Central memory CD8-positive, alpha-beta T cell (primary cell): ENCODE results near the gene FLT1.

Experiments used
- ATAC-seq: fragments of 150-1000 bp; cut with Tn5 transposase; replicated peaks from 2 replicates; pipeline ENCODE4 v1.10.0; 2022; ENCODE audit warnings: mild to moderate bottlenecking, moderate FRiP score, moderate number of reproducible peaks; ENCODE audit not compliant: poor library complexity, severe bottlenecking; ENCODE audit errors: extremely low read depth
- DNase-seq, 2 donors: peaks; one replicate each; pipeline ENCODE4 v3.0.0; 2021; ENCODE audit warnings: low spot score in 2 of 2
- H3K27ac Mint-ChIP-seq: one replicate; pipeline ENCODE4 v1.8.0; 2022; ENCODE audit warnings: low read depth, mild to moderate bottlenecking, moderate library complexity, mixed read lengths
- H3K27me3 Mint-ChIP-seq: one replicate; pipeline ENCODE4 v1.8.0; 2022; ENCODE audit warnings: mixed read lengths
- H3K36me3 Mint-ChIP-seq: one replicate; pipeline ENCODE4 v1.8.0; 2022; ENCODE audit warnings: mild to moderate bottlenecking, moderate library complexity, mixed read lengths; ENCODE audit not compliant: insufficient read depth
- H3K4me1 Mint-ChIP-seq: one replicate; pipeline ENCODE4 v1.8.0; 2022; ENCODE audit warnings: mixed read lengths
- H3K4me3 Mint-ChIP-seq: one replicate; pipeline ENCODE4 v1.8.0; 2022; ENCODE audit warnings: mild to moderate bottlenecking, moderate library complexity, mixed read lengths
- H3K9me3 Mint-ChIP-seq: one replicate; pipeline ENCODE4 v1.8.0; 2022; ENCODE audit warnings: mixed read lengths

Gene FLT1

GRCh38 chr13:28373810-28374209, 121.1 kb downstream of the FLT1 start:
- Mint-ChIP-seq H3K36me3 (no peaks in the 10 kb centered on the region), H3K27me3 (peaks cover 43% of the 10 kb centered on the region), H3K4me3 (no peak overlapping the region), H3K9me3 (no peaks in the 10 kb centered on the region), H3K4me1 (no peaks in the 10 kb centered on the region), H3K27ac (no peak overlapping the region)
- no peak for DNase-seq
- no peak for ATAC-seq

GRCh38 chr13:28370448-28370847, 124.5 kb downstream of the FLT1 start:
- Mint-ChIP-seq H3K4me1 (no peaks in the 10 kb centered on the region), H3K27ac (no peak overlapping the region), H3K9me3 (no peaks in the 10 kb centered on the region), H3K4me3 (no peak overlapping the region), H3K27me3 (peaks cover 22% of the 10 kb centered on the region), H3K36me3 (no peaks in the 10 kb centered on the region)
- ATAC-seq: no peak
- DNase-seq: no peak

GRCh38 chr13:28358708-28359107, 136.2 kb downstream of the FLT1 start:
- no peaks in the 10 kb centered on the region for H3K36me3 Mint-ChIP-seq
- H3K4me3 Mint-ChIP-seq: no peak overlapping the region
- ATAC-seq: no peak
- H3K9me3 Mint-ChIP-seq: no peaks in the 10 kb centered on the region
- H3K27ac Mint-ChIP-seq: no peak overlapping the region
- H3K4me1 Mint-ChIP-seq: peaks cover 17% of the 10 kb centered on the region
- no peaks in the 10 kb centered on the region for H3K27me3 Mint-ChIP-seq
- no peak for DNase-seq

- no peaks in the 10 kb centered on the region for H3K9me3 Mint-ChIP-seq
- peaks cover 17% of the 10 kb centered on the region for H3K4me1 Mint-ChIP-seq
- DNase-seq: no peak
- no peaks in the 10 kb centered on the region for H3K27me3 Mint-ChIP-seq
- H3K36me3 Mint-ChIP-seq: no peaks in the 10 kb centered on the region
- peak overlapping the region; percentile 7 for H3K27ac Mint-ChIP-seq
- H3K4me3 Mint-ChIP-seq: no peak overlapping the region
- ATAC-seq: no peak
These were observed 137.0 kb downstream of the FLT1 start for GRCh38 chr13:28357911-28358433.

- Mint-ChIP-seq H3K4me3 (no peak overlapping the region), H3K36me3 (no peaks in the 10 kb centered on the region), H3K4me1 (peaks cover 17% of the 10 kb centered on the region), H3K9me3 (no peaks in the 10 kb centered on the region), H3K27ac (peak overlapping the region; percentile 7), H3K27me3 (no peaks in the 10 kb centered on the region)
- ATAC-seq: no peak
- DNase-seq: no peak
These were observed 137.6 kb downstream of the FLT1 start for GRCh38 chr13:28357247-28357825.

GRCh38 chr13:28356561-28357021, 138.3 kb downstream of the FLT1 start:
- Mint-ChIP-seq H3K4me1 (peaks cover 17% of the 10 kb centered on the region), H3K27ac (no peak overlapping the region), H3K27me3 (no peaks in the 10 kb centered on the region), H3K36me3 (no peaks in the 10 kb centered on the region), H3K9me3 (no peaks in the 10 kb centered on the region), H3K4me3 (no peak overlapping the region)
- ATAC-seq (no peak), DNase-seq (no peak)

GRCh38 chr13:28355822-28356371, 139.0 kb downstream of the FLT1 start:
- H3K36me3 Mint-ChIP-seq: no peaks in the 10 kb centered on the region
- H3K4me3 Mint-ChIP-seq: no peak overlapping the region
- peaks cover 4% of the 10 kb centered on the region for H3K27me3 Mint-ChIP-seq
- peaks cover 17% of the 10 kb centered on the region for H3K4me1 Mint-ChIP-seq
- H3K9me3 Mint-ChIP-seq: no peaks in the 10 kb centered on the region
- H3K27ac Mint-ChIP-seq: no peak overlapping the region
- ATAC-seq (no peak), DNase-seq (no peak)

- Mint-ChIP-seq H3K4me1 (peaks cover 17% of the 10 kb centered on the region), H3K27me3 (peaks cover 10% of the 10 kb centered on the region), H3K9me3 (no peaks in the 10 kb centered on the region), H3K27ac (no peak overlapping the region), H3K4me3 (no peak overlapping the region), H3K36me3 (no peaks in the 10 kb centered on the region)
- DNase-seq (no peak), ATAC-seq (no peak)
These were observed 139.7 kb downstream of the FLT1 start for GRCh38 chr13:28355046-28355821.

- Mint-ChIP-seq H3K27ac (no peak overlapping the region), H3K36me3 (peaks cover 2% of the 10 kb centered on the region), H3K9me3 (no peaks in the 10 kb centered on the region), H3K27me3 (peaks cover 16% of the 10 kb centered on the region), H3K4me3 (no peak overlapping the region), H3K4me1 (peaks cover 17% of the 10 kb centered on the region)
- DNase-seq (no peak), ATAC-seq (no peak)
These were observed 141.2 kb downstream of the FLT1 start for GRCh38 chr13:28353679-28354078.

- ATAC-seq (no peak), DNase-seq (no peak)
- H3K36me3 Mint-ChIP-seq: peaks cover 4% of the 10 kb centered on the region
- H3K27me3 Mint-ChIP-seq: peaks cover 45% of the 10 kb centered on the region
- H3K4me1 Mint-ChIP-seq: peaks cover 5% of the 10 kb centered on the region
- no peaks in the 10 kb centered on the region for H3K9me3 Mint-ChIP-seq
- no peak overlapping the region for H3K27ac Mint-ChIP-seq
- H3K4me3 Mint-ChIP-seq: no peak overlapping the region
These were observed 144.8 kb downstream of the FLT1 start for GRCh38 chr13:28349907-28350654.

GRCh38 chr13:28349371-28349770, 145.6 kb downstream of the FLT1 start:
- DNase-seq: no peak
- peaks cover 5% of the 10 kb centered on the region for H3K4me1 Mint-ChIP-seq
- H3K27ac Mint-ChIP-seq: no peak overlapping the region
- peaks cover 52% of the 10 kb centered on the region for H3K27me3 Mint-ChIP-seq
- no peak overlapping the region for H3K4me3 Mint-ChIP-seq
- H3K36me3 Mint-ChIP-seq: peaks cover 4% of the 10 kb centered on the region
- no peak for ATAC-seq
- H3K9me3 Mint-ChIP-seq: no peaks in the 10 kb centered on the region
